ENCODE measurements around the gene MAP7D3. TPM values are rescaled to one million over a fixed set of nuclear protein-coding genes. Genes with fewer than 3 reads are reported as not detected.

The MAP7D3 gene
- total and polyA plus RNA-seq, 4 donors, result 7.7 to 13.7 (median 8.7) TPM

Other genes with a start within 250 kb of the MAP7D3 start
- 100 to 1,000 TPM; 178 to 187 TPM for gene FHL1, start 103.9 kb downstream of the MAP7D3 start, total RNA-seq
- gene FHL1, start 103.9 kb downstream of the MAP7D3 start, polyA plus RNA-seq (ENCODE audit: insufficient read length in 2 of 2), result 100 to 1,000 TPM; 375 to 429 TPM
- under 1 TPM; under 0.01 to 0.10 TPM for gene ADGRG4, start 49.6 kb upstream of the MAP7D3 start, total RNA-seq
- gene ADGRG4, start 49.6 kb upstream of the MAP7D3 start, polyA plus RNA-seq (ENCODE audit: insufficient read length in 2 of 2), result under 1 TPM; 0.03 TPM
- gene BRS3, start 236.5 kb upstream of the MAP7D3 start, total RNA-seq, result under 1 TPM; 0.11 to 0.30 TPM
- gene BRS3, start 236.5 kb upstream of the MAP7D3 start, polyA plus RNA-seq (ENCODE audit: insufficient read length in 2 of 2), result under 1 TPM; 0.36 to 0.51 TPM
- gene HTATSF1, start 246.2 kb upstream of the MAP7D3 start, total RNA-seq, result 10 to 100 TPM; 57.7 to 84.8 TPM
- gene HTATSF1, start 246.2 kb upstream of the MAP7D3 start, polyA plus RNA-seq (ENCODE audit: insufficient read length in 2 of 2), result 100 to 1,000 TPM in 1 of 2 donors, 10 to 100 TPM in 1; 98.5 to 132 TPM

Data from spinal cord (tissue), 4 donors.